Fibroblast of pulmonary artery (primary cell): ENCODE data around the gene CD180.

Experiments used
- DNase-seq: peaks from one replicate; pipeline ENCODE4 v3.0.0-alpha.2; 2010; ENCODE audit warnings: low read depth
- H3K4me3 ChIP-seq: replicated peaks from 2 replicates; pipeline ENCODE4 v1.5.1; 2011; ENCODE audit warnings: low read depth, mild to moderate bottlenecking, control low read depth, low read length, moderate library complexity
- CTCF ChIP-seq: IDR thresholded peaks from 2 replicates; pipeline ENCODE4 v1.5.1; 2011; ENCODE audit warnings: mild to moderate bottlenecking, control low read depth, low read length, inconsistent platforms; ENCODE audit errors: missing control alignments

CD180 gene

GRCh38 chr5:67240846-67241245, 44.2 kb upstream of the CD180 start:
- no peak overlapping the region for H3K4me3 ChIP-seq
- no peak for DNase-seq
- TF ChIP-seq CTCF: no peak

- no peak for DNase-seq
- no peak for TF ChIP-seq CTCF
- H3K4me3 ChIP-seq: no peak overlapping the region
Observed at GRCh38 chr5:67240065-67240464, 43.5 kb upstream of the CD180 start.

GRCh38 chr5:67238191-67238590, 41.6 kb upstream of the CD180 start:
- no peak overlapping the region for H3K4me3 ChIP-seq
- no peak for DNase-seq
- no peak for TF ChIP-seq CTCF

- DNase-seq: no peak
- TF ChIP-seq CTCF: no peak
- H3K4me3 ChIP-seq: no peak overlapping the region
Observed at GRCh38 chr5:67235399-67236110, 39.0 kb upstream of the CD180 start.

- DNase-seq: peak; percentile 91
- no peak overlapping the region for H3K4me3 ChIP-seq
- no peak for TF ChIP-seq CTCF
Observed at GRCh38 chr5:67234671-67235176, 38.1 kb upstream of the CD180 start.

GRCh38 chr5:67233075-67233474, 36.5 kb upstream of the CD180 start:
- TF ChIP-seq CTCF: no peak
- no peak overlapping the region for H3K4me3 ChIP-seq
- peak; percentile 24 for DNase-seq

- no peak for TF ChIP-seq CTCF
- no peak overlapping the region for H3K4me3 ChIP-seq
- no peak for DNase-seq
Observed at GRCh38 chr5:67223211-67223610, 26.6 kb upstream of the CD180 start.
